LNCaP clone FGC (cell line): ENCODE data around the gene PIEZO1.
"Not testable (repeated sequence)": the region's sequence is repeated elsewhere in the genome, so short reads cannot be mapped to it uniquely, and the experiment has no call there.

Source experiments
- DNase-seq: peaks from one replicate; pipeline ENCODE4 v3.0.0-alpha.2; 2011; ENCODE audit warnings: low read depth
- H3K4me3 ChIP-seq: 2 replicates; pipeline ENCODE4 v1.5.1; 2011; ENCODE audit warnings: mild to moderate bottlenecking, low read depth, low read length, control low read depth
- CTCF ChIP-seq: IDR thresholded peaks from 2 replicates; pipeline ENCODE4 v1.5.1; 2012; ENCODE audit warnings: mild to moderate bottlenecking; ENCODE audit not compliant: control insufficient read depth, insufficient read depth; ENCODE audit errors: extremely low read depth

PIEZO1 gene

DNA sequence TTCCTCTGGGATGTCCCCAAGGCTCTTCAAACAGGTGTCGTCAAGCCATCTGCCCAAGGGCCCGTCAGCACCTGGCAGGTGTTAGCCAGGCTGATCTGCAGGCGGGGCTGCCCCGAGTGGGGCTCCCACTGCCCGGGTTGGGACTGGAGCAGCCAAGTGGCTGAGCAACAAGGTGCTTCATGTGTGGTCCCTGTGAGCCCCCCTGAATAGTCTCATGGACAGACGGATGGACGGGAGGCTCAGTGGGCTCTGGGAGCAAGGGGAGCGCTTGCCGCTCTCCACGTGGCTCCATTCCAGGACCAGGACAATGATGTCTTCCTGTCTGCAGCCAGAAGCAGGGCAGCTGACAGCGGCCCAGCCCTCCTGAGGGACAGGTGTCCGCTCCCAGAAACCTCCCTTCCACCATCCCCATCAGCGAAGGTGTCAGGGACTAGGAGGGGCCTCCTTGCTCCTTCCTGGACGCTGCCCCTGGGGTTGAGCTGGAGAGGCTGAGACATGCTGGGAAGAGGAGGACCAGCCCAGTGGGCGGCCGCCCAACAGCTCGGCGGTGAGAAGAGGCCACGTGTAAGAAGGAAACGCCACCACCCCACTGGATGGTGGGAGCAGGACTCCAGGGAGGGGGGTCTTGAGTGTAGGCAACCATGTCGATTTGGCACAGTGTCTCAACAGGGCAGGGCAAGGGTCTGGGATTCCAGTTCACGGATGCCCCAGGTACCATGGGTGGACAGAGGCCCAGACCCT is 108.3 kb downstream of the PIEZO1 start:
- no peak for TF ChIP-seq CTCF
- H3K4me3 ChIP-seq, result no peak overlapping the region
- no peak for DNase-seq

DNA sequence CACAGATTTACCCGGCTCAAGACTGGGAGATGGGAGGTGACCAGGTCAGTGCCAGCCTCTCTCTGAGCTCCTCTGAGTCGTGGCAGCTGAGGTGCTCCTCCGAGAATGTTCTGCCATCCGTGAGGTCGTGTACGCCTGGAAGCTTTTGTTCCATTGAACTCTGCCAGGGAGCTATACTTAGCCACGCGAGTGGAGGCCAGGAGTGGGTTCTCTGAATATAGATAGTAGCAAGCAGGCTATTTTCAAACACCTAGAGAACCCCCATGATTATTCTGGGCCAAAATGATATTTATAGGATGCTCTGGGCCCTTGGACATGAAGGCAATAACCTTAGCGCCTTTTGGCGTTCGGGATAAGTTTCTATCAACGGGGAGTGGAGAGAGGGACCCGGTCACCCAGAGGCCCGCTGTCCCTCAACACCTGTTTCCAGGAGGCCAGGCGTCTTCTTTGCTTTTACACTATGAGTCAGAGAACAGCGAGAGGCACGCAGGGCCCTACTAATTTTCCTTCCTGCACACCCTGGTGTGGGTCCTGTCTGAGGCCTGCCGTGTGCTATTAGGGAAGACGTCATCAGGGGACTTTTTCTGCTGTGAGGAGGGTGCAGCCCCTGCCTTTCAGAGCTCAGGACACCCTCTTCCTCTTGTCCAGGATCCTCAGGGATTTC is 111.2 kb downstream of the PIEZO1 start:
- no peak for DNase-seq
- no peak overlapping the region for H3K4me3 ChIP-seq
- no peak for TF ChIP-seq CTCF

- no peak for DNase-seq
- TF ChIP-seq CTCF, result peak; percentile 12; the same call in 1 of the 2 replicates
- no peak overlapping the region for H3K4me3 ChIP-seq
These were observed 112.2 kb downstream of the PIEZO1 start for GRCh38 chr16:88672776-88673175.

- no peak for TF ChIP-seq CTCF
- DNase-seq, result no peak
- no peak overlapping the region for H3K4me3 ChIP-seq
These were observed 113.2 kb downstream of the PIEZO1 start for GRCh38 chr16:88671806-88672205.

DNA sequence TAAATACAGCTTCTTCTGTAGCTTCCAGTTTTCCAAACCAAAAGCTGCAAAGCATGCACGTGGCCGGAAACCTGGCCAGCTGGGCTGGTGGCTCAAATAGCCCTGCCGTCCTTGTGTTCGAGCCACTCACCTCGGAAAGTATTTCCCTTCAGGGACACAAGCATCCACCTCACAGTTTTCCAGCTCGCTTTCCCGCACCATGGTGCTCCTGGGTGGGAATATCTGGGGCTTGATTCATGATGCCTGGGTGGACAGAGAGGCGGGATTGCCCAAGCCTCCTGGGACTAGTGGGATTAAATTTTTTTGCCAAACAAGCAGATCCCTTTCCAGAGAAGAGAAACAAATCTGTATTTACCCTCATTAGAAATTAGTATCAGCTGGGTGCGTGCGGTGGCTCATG is 115.0 kb downstream of the PIEZO1 start:
- no peak for DNase-seq
- H3K4me3 ChIP-seq, result no peak overlapping the region
- no peak for TF ChIP-seq CTCF

- H3K4me3 ChIP-seq, DNase-seq: not testable (repeated sequence)
These were observed 115.5 kb downstream of the PIEZO1 start for GRCh38 chr16:88669493-88669892.

GRCh38 chr16:88667461-88667860 is 117.6 kb downstream of the PIEZO1 start:
- H3K4me3 ChIP-seq, result no peak overlapping the region
- TF ChIP-seq CTCF, result no peak
- no peak for DNase-seq
